Neural crest cell (in vitro differentiated cells): ENCODE results near the gene ZXDA. TPM values are rescaled to one million over a fixed set of nuclear protein-coding genes. Genes with fewer than 3 reads are reported as not detected.

ENCODE experiments used
- DNase-seq: peaks from one replicate; pipeline ENCODE4 v3.0.0; 2021; ENCODE audit warnings: low read depth, mixed read lengths, low spot score
- H3K27ac Mint-ChIP-seq: one replicate; pipeline ENCODE4 v1.8.0; 2021; ENCODE audit warnings: mild to moderate bottlenecking, mixed read lengths; ENCODE audit not compliant: unreplicated experiment
- H3K27me3 Mint-ChIP-seq: 2 replicates; pipeline ENCODE4 v1.8.0; 2021; ENCODE audit warnings: low read depth, mild to moderate bottlenecking, mixed read lengths
- H3K36me3 Mint-ChIP-seq: 2 replicates; pipeline ENCODE4 v1.8.0; 2021; ENCODE audit warnings: low read depth, mild to moderate bottlenecking, mixed read lengths
- H3K4me1 Mint-ChIP-seq: 2 replicates; pipeline ENCODE4 v1.8.0; 2021; ENCODE audit warnings: mixed read lengths
- H3K4me3 Mint-ChIP-seq: one replicate; pipeline ENCODE4 v1.8.0; 2021; ENCODE audit warnings: mild to moderate bottlenecking, mixed read lengths
- H3K9me3 Mint-ChIP-seq: 2 replicates; pipeline ENCODE4 v1.8.0; 2021; ENCODE audit warnings: mixed read lengths
- CTCF ChIP-seq: fragments of 200-600 bp; sonication (generic); conservative IDR thresholded peaks from 2 replicates; pipeline ENCODE4 v1.5.0; 2021; ENCODE audit warnings: antibody characterized with exemption, mild to moderate bottlenecking
- total RNA-seq: library from RNA; stranded (reverse); gene quantifications from 2 replicates; pipeline ENCODE4 v1.2.1, GENCODE V29; 2021

Gene ZXDA
- total RNA-seq, 1 donor from 2014 or later, result not detected

GRCh38 chrX:57900975-57901374, 9.3 kb downstream of the ZXDA start:
- Mint-ChIP-seq H3K27ac (no peak overlapping the region), H3K36me3 (peaks cover 3% of the 10 kb centered on the region), H3K4me3 (no peak overlapping the region), H3K27me3 (no peaks in the 10 kb centered on the region), H3K4me1 (no peaks in the 10 kb centered on the region), H3K9me3 (peaks cover 14% of the 10 kb centered on the region)
- DNase-seq, result no peak
- TF ChIP-seq CTCF, result no peak

- H3K4me1 Mint-ChIP-seq, result no peaks in the 10 kb centered on the region
- H3K4me3 Mint-ChIP-seq, result no peak overlapping the region
- no peaks in the 10 kb centered on the region for H3K27me3 Mint-ChIP-seq
- peaks cover 3% of the 10 kb centered on the region for H3K36me3 Mint-ChIP-seq
- no peak for DNase-seq
- H3K9me3 Mint-ChIP-seq, result peaks cover 21% of the 10 kb centered on the region
- no peak for TF ChIP-seq CTCF
- no peak overlapping the region for H3K27ac Mint-ChIP-seq
Observed at GRCh38 chrX:57899906-57900305, 10.4 kb downstream of the ZXDA start.

GRCh38 chrX:57899064-57899463, 11.2 kb downstream of the ZXDA start:
- Mint-ChIP-seq H3K36me3 (peaks cover 3% of the 10 kb centered on the region), H3K27me3 (no peaks in the 10 kb centered on the region), H3K27ac (no peak overlapping the region), H3K9me3 (peaks cover 27% of the 10 kb centered on the region), H3K4me1 (no peaks in the 10 kb centered on the region), H3K4me3 (no peak overlapping the region)
- TF ChIP-seq CTCF, result no peak
- DNase-seq, result no peak

GRCh38 chrX:57871463-57871862, 38.8 kb downstream of the ZXDA start:
- H3K4me3 Mint-ChIP-seq, result no peak overlapping the region
- H3K36me3 Mint-ChIP-seq, result peaks cover 14% of the 10 kb centered on the region
- H3K9me3 Mint-ChIP-seq, result peaks cover 25% of the 10 kb centered on the region
- no peak for TF ChIP-seq CTCF
- DNase-seq, result no peak
- no peak overlapping the region for H3K27ac Mint-ChIP-seq
- H3K27me3 Mint-ChIP-seq, result no peaks in the 10 kb centered on the region
- H3K4me1 Mint-ChIP-seq, result no peaks in the 10 kb centered on the region

Other genes starting within 250 kb of the ZXDA start
- not detected in 2 replicates for gene NLRP2B, start 230.2 kb downstream of the ZXDA start, total RNA-seq